Gastrocnemius medialis (tissue), 4 donors: ENCODE measurements around the gene VGLL4. TPM values are rescaled to one million over a fixed set of nuclear protein-coding genes. Genes with fewer than 3 reads are reported as not detected.

Source experiments
- ATAC-seq, 2 donors: fragments of 150-250 bp; one replicate each; pipeline ENCODE4 v1.9.1; 2016
- DNase-seq, 2 donors: peaks; one replicate each; pipeline ENCODE4 v3.0.0-alpha.2; 2019
- H3K27ac ChIP-seq, 4 donors: fragments of 200-600 bp; sonication (generic); 1 replicate in 1 of 4; 2 replicates in 3 of 4; pipeline ENCODE4 v1.5.1; 2016 to 2018; ENCODE audit warnings: mild to moderate bottlenecking in 2 of 4, moderate library complexity in 1 of 4
- H3K27me3 ChIP-seq, 3 donors: fragments of 200-600 bp; sonication (generic) in 2 of 3; 1 replicate in 1 of 3; 2 replicates in 2 of 3; pipeline versions ENCODE4 v1.5.1 to v1.6.0; 2016 to 2019; ENCODE audit warnings: mild to moderate bottlenecking in 1 of 3, moderate library complexity in 1 of 3
- H3K36me3 ChIP-seq, 2 donors: fragments of 200-600 bp; sonication (generic) in 1 of 2; one replicate each; pipeline ENCODE4 v1.5.1; 2017 to 2018
- H3K4me1 ChIP-seq, 2 donors: fragments of 200-600 bp; sonication (generic) in 1 of 2; one replicate each; pipeline ENCODE4 v1.5.1; 2016 to 2017; ENCODE audit warnings: mild to moderate bottlenecking in 2 of 2
- H3K4me3 ChIP-seq, 4 donors: fragments of 200-600 bp; sonication (generic) in 3 of 4; 1 replicate in 1 of 4; 2 replicates in 3 of 4; pipeline ENCODE4 v1.5.1; 2016 to 2019; ENCODE audit warnings: mild to moderate bottlenecking in 2 of 4
- H3K9me3 ChIP-seq, 3 donors: fragments of 200-600 bp; sonication (generic) in 2 of 3; 1 replicate in 1 of 3; 2 replicates in 2 of 3; pipeline ENCODE4 v1.5.1; 2016 to 2019
- POLR2A ChIP-seq, 2 donors: fragments of 450-650 bp; IDR thresholded peaks; one replicate each; pipeline ENCODE4 v1.6.1; 2017; ENCODE audit warnings: antibody characterized with exemption in 2 of 2, mild to moderate bottlenecking in 2 of 2, moderate library complexity in 2 of 2
- in situ Hi-C, 4 donors: fragments of 200-750 bp; cut with MboI; loops; one replicate each; pipeline versions ENCODE4 v1.15.0 to v1.8.0; 2017; ENCODE audit warnings: low sequenced_read_pairs in 4 of 4
- intact Hi-C: fragments of 100-400 bp; cut with DNase I; formaldehyde crosslinking; loops from one replicate; pipeline ENCODE4 v1.15.1; 2023; ENCODE audit warnings: low total_unique reads
- total RNA-seq, 4 donors: library from RNA; depleted of rRNA; stranded (reverse); fragments of >200 nt; gene quantifications; one replicate each; pipeline versions ENCODE4 v1.1.0 to v1.2.3, GENCODE V29; 2016
- TF ChIP-seq, protein P1 (sequence below), 5 experiments: fragments of 450-650 bp in 3 of 5; fragments of 200-600 bp in 2 of 5; sonication (generic) in 2 of 5; IDR thresholded peaks in 4 of 5; conservative IDR thresholded peaks in 1 of 5; 1 replicate in 4 of 5; 2 replicates in 1 of 5; pipeline ENCODE4 v1.5.1; 2016 to 2019; ENCODE audit warnings: antibody characterized with exemption in 5 of 5, mild to moderate bottlenecking in 3 of 5, moderate library complexity in 3 of 5

The VGLL4 gene
- total RNA-seq, 4 donors from 2014 or later = 8.9 to 20.9 (median 12.8) TPM

- H3K4me1 ChIP-seq = peaks cover 0 to 1% of the 10 kb centered on the region in 2 donors
- no peak for TF ChIP-seq POLR2A (IDR thresholded peaks at IDR 0.05)
- TF ChIP-seq, protein P1, sequence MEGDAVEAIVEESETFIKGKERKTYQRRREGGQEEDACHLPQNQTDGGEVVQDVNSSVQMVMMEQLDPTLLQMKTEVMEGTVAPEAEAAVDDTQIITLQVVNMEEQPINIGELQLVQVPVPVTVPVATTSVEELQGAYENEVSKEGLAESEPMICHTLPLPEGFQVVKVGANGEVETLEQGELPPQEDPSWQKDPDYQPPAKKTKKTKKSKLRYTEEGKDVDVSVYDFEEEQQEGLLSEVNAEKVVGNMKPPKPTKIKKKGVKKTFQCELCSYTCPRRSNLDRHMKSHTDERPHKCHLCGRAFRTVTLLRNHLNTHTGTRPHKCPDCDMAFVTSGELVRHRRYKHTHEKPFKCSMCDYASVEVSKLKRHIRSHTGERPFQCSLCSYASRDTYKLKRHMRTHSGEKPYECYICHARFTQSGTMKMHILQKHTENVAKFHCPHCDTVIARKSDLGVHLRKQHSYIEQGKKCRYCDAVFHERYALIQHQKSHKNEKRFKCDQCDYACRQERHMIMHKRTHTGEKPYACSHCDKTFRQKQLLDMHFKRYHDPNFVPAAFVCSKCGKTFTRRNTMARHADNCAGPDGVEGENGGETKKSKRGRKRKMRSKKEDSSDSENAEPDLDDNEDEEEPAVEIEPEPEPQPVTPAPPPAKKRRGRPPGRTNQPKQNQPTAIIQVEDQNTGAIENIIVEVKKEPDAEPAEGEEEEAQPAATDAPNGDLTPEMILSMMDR (IDR thresholded peaks at IDR 0.05 in 4 of 5, conservative IDR thresholded peaks at IDR 0.05 in 1 of 5) = no peak
- no peak for DNase-seq
- H3K4me3 ChIP-seq = no peak overlapping the region
- no peak for ATAC-seq
- no peaks in the 10 kb centered on the region for H3K36me3 ChIP-seq
- H3K27ac ChIP-seq = no peak overlapping the region
- H3K27me3 ChIP-seq = no peaks in the 10 kb centered on the region
- no peaks in the 10 kb centered on the region for H3K9me3 ChIP-seq
- in situ Hi-C loops = no loop called here
- intact Hi-C loops = no loop called here
Measured at GRCh38 chr3:11543141-11543947, 100.4 kb downstream of the VGLL4 start.

- Histone ChIP-seq H3K9me3 (no peaks in the 10 kb centered on the region), H3K4me1 (no peaks in the 10 kb centered on the region), H3K36me3 (no peaks in the 10 kb centered on the region), H3K27ac (no peak overlapping the region), H3K27me3 (no peaks in the 10 kb centered on the region), H3K4me3 (no peak overlapping the region)
- ATAC-seq (no peak), DNase-seq (no peak)
- TF ChIP-seq, protein P1 (IDR thresholded peaks at IDR 0.05 in 4 of 5, conservative IDR thresholded peaks at IDR 0.05 in 1 of 5) = no peak
- no peak for TF ChIP-seq POLR2A (IDR thresholded peaks at IDR 0.05)
- intact Hi-C loops = no loop called here
- in situ Hi-C loops = no loop called here
Measured at GRCh38 chr3:11542551-11542950, 101.2 kb downstream of the VGLL4 start.

GRCh38 chr3:11541321-11542303 is 102.1 kb downstream of the VGLL4 start:
- no peak for ATAC-seq
- H3K27me3 ChIP-seq = no peaks in the 10 kb centered on the region
- intact Hi-C loops (no loop called here), in situ Hi-C loops (no loop called here)
- TF ChIP-seq, protein P1 (IDR thresholded peaks at IDR 0.05 in 4 of 5, conservative IDR thresholded peaks at IDR 0.05 in 1 of 5) = no peak
- TF ChIP-seq POLR2A (IDR thresholded peaks at IDR 0.05) = no peak
- no peak overlapping the region for H3K27ac ChIP-seq
- no peaks in the 10 kb centered on the region for H3K36me3 ChIP-seq
- no peaks in the 10 kb centered on the region for H3K9me3 ChIP-seq
- no peak overlapping the region for H3K4me3 ChIP-seq
- H3K4me1 ChIP-seq = no peaks in the 10 kb centered on the region
- no peak for DNase-seq

GRCh38 chr3:11539677-11540076 is 104.0 kb downstream of the VGLL4 start:
- Histone ChIP-seq H3K9me3 (no peaks in the 10 kb centered on the region), H3K4me3 (no peak overlapping the region), H3K4me1 (peaks cover under 1 to 4% of the 10 kb centered on the region in 2 donors), H3K27ac (no peak overlapping the region), H3K36me3 (no peaks in the 10 kb centered on the region), H3K27me3 (no peaks in the 10 kb centered on the region)
- in situ Hi-C loops = no loop called here
- ATAC-seq (no peak), DNase-seq (no peak)
- intact Hi-C loops = no loop called here
- no peak for TF ChIP-seq POLR2A (IDR thresholded peaks at IDR 0.05)
- TF ChIP-seq, protein P1 (IDR thresholded peaks at IDR 0.05 in 4 of 5, conservative IDR thresholded peaks at IDR 0.05 in 1 of 5) = no peak
